ENCODE results near the gene CEACAM1. TPM values are rescaled to one million over a fixed set of nuclear protein-coding genes. Genes with fewer than 3 reads are reported as not detected.
"Not testable (repeated sequence)": the region's sequence is repeated elsewhere in the genome, so short reads cannot be mapped to it uniquely, and the experiment has no call there.

Gene CEACAM1
- total RNA-seq, 2 experiments from 2014 or later = 1.2 to 2.0 TPM

GRCh38 chr19:42524250-42524649, 4.0 kb downstream of the CEACAM1 start:
- CTCF ChIA-PET = no interaction called here
- Mint-ChIP-seq H3K4me3 (no peak overlapping the region), H3K27me3 (no peaks in the 10 kb centered on the region), H3K4me1 (ENCODE audit: low read depth) (peaks cover 41% of the 10 kb centered on the region), H3K9me3 (no peaks in the 10 kb centered on the region), H3K36me3 (ENCODE audit: low read depth) (peaks cover 16% of the 10 kb centered on the region), H3K27ac (no peak overlapping the region)
- Histone ChIP-seq H3K36me3 (ENCODE audit: insufficient read depth, low read length) (peaks cover 7% of the 10 kb centered on the region), H3K4me1 (ENCODE audit: insufficient read depth, low read length) (peaks cover 46% of the 10 kb centered on the region), H3K4me3 (ENCODE audit: low read length) (no peak overlapping the region), H3K27ac (ENCODE audit: low read depth in 1 of 2, low read length in 2 of 2) (no peak overlapping the region), H3K27me3 (ENCODE audit: control insufficient read depth in 1 of 2, insufficient read depth in 2 of 2, low read length in 2 of 2) (no peaks in the 10 kb centered on the region), H3K9me3 (ENCODE audit: control insufficient read depth in 1 of 2, insufficient read depth in 1 of 2, low read length in 2 of 2) (no peaks in the 10 kb centered on the region)
- DNase-seq (no peak), ATAC-seq (ENCODE audit: poor library complexity) (no peak)
- POLR2A ChIA-PET = no interaction called here
- no peak for TF ChIP-seq CTCF (IDR thresholded peaks at IDR 0.05)
- intact Hi-C loops (cut with DNase I, micrococcal nuclease) = no loop called here

DNA sequence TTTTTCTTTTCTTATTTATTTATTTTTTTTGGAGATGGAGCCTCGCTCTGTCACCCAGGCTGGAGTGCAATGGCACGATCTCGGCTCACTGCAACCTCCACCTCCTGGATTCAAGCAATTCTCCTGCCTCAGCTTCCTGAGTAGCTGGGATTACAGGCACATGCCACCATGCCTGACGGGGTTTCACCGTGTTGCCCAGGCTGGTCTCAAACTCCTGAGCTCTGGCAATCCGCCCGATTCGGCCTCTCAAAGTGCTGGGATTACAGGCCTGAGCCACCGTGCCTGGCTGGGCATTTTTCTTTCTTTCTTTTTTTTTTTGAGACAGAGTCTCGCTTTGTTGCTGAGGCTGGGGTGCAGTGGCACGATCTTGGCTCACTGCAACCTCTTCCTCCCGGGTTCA, 6.0 kb downstream of the CEACAM1 start:
- H3K27ac ChIP-seq (ENCODE audit: low read depth in 1 of 2, low read length in 2 of 2); H3K27me3 Mint-ChIP-seq; H3K4me3 Mint-ChIP-seq; H3K27me3 ChIP-seq (ENCODE audit: control insufficient read depth in 1 of 2, insufficient read depth in 2 of 2, low read length in 2 of 2); H3K27ac Mint-ChIP-seq; ATAC-seq (ENCODE audit: poor library complexity); H3K9me3 ChIP-seq (ENCODE audit: control insufficient read depth in 1 of 2, insufficient read depth in 1 of 2, low read length in 2 of 2); H3K9me3 Mint-ChIP-seq; POLR2A ChIA-PET; intact Hi-C loops (cut with DNase I, micrococcal nuclease); H3K36me3 ChIP-seq (ENCODE audit: insufficient read depth, low read length); DNase-seq; H3K4me3 ChIP-seq (ENCODE audit: low read length); CTCF ChIA-PET: not testable (repeated sequence)
- Mint-ChIP-seq H3K4me1 (ENCODE audit: low read depth) (peaks cover 21% of the 10 kb centered on the region), H3K36me3 (ENCODE audit: low read depth) (peaks cover 24% of the 10 kb centered on the region)
- peaks cover 26% of the 10 kb centered on the region for H3K4me1 ChIP-seq (ENCODE audit: insufficient read depth, low read length)

DNA sequence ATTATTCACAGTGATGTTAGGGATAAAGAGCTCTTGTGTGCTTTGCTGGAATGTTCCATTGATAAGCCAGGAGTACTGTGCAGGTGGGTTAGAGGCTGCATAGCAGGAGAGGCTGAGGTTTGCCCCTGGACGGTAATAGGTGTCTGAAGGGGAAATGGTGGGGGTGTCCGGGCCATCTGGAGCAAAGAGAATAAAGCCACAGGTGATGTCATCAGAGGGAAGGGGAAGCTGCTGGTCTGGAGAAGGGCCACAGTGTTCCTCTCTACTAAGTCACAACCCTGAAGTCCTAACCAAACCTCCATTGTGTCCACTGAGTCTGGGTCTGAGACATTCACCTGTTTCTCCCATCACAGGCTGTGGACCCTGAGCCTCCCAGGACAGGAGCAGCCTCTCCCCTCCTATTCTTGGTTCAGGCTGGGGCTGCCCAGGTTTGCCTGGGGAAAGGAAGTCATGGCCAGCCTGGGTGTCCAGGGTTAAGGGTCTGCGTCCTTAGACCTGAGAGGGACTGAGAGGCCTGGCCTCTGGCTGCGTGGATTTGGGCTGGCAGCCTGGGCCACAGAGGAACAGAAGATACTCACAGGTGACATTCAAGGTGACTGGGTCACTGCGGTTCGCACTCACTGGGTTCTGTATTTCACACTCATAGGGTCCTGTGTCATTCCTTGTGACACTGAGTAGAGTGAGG, 6.8 kb downstream of the CEACAM1 start:
- Histone ChIP-seq H3K27ac (ENCODE audit: low read depth in 1 of 2, low read length in 2 of 2) (no peak overlapping the region), H3K4me3 (ENCODE audit: low read length) (no peak overlapping the region), H3K9me3 (ENCODE audit: control insufficient read depth in 1 of 2, insufficient read depth in 1 of 2, low read length in 2 of 2) (no peaks in the 10 kb centered on the region), H3K27me3 (ENCODE audit: control insufficient read depth in 1 of 2, insufficient read depth in 2 of 2, low read length in 2 of 2) (no peaks in the 10 kb centered on the region), H3K36me3 (ENCODE audit: insufficient read depth, low read length) (peaks cover 7% of the 10 kb centered on the region), H3K4me1 (ENCODE audit: insufficient read depth, low read length) (peaks cover 19% of the 10 kb centered on the region)
- H3K4me3 Mint-ChIP-seq = no peak overlapping the region
- H3K27me3 Mint-ChIP-seq = no peaks in the 10 kb centered on the region
- H3K9me3 Mint-ChIP-seq = no peaks in the 10 kb centered on the region
- peaks cover 16% of the 10 kb centered on the region for H3K4me1 Mint-ChIP-seq (ENCODE audit: low read depth)
- intact Hi-C loops (cut with DNase I, micrococcal nuclease) = no loop called here
- CTCF ChIA-PET = no interaction called here
- POLR2A ChIA-PET = no interaction called here
- H3K36me3 Mint-ChIP-seq (ENCODE audit: low read depth) = peaks cover 27% of the 10 kb centered on the region
- TF ChIP-seq CTCF (IDR thresholded peaks at IDR 0.05) = no peak
- H3K27ac Mint-ChIP-seq = no peak overlapping the region
- no peak for ATAC-seq (ENCODE audit: poor library complexity)
- DNase-seq = no peak

GRCh38 chr19:42519108-42519507, 9.2 kb downstream of the CEACAM1 start:
- POLR2A ChIA-PET = no interaction called here
- Mint-ChIP-seq H3K27me3 (no peaks in the 10 kb centered on the region), H3K27ac (no peak overlapping the region), H3K4me3 (no peak overlapping the region), H3K9me3 (no peaks in the 10 kb centered on the region), H3K36me3 (ENCODE audit: low read depth) (peaks cover 32% of the 10 kb centered on the region), H3K4me1 (ENCODE audit: low read depth) (peaks cover 7% of the 10 kb centered on the region)
- intact Hi-C loops (cut with DNase I, micrococcal nuclease) = no loop called here
- DNase-seq (no peak), ATAC-seq (ENCODE audit: poor library complexity) (no peak)
- no peak for TF ChIP-seq CTCF (IDR thresholded peaks at IDR 0.05)
- peaks cover 5% of the 10 kb centered on the region for H3K36me3 ChIP-seq (ENCODE audit: insufficient read depth, low read length)
- no peaks in the 10 kb centered on the region for H3K9me3 ChIP-seq (ENCODE audit: control insufficient read depth in 1 of 2, insufficient read depth in 1 of 2, low read length in 2 of 2)
- H3K4me1 ChIP-seq (ENCODE audit: insufficient read depth, low read length) = peaks cover 1% of the 10 kb centered on the region
- CTCF ChIA-PET = no interaction called here
- no peak overlapping the region for H3K27ac ChIP-seq (ENCODE audit: low read depth in 1 of 2, low read length in 2 of 2)
- H3K27me3 ChIP-seq (ENCODE audit: control insufficient read depth in 1 of 2, insufficient read depth in 2 of 2, low read length in 2 of 2) = no peaks in the 10 kb centered on the region
- no peak overlapping the region for H3K4me3 ChIP-seq (ENCODE audit: low read length)

Measured in CD4-positive, alpha-beta T cell (primary cell).